EH (cell line): ENCODE data around the gene LRRIQ4.
A peak's percentile ranks its signal among the peaks of the same experiment; 100 is the strongest.

Experiments
- DNase-seq: peaks from one replicate; pipeline ENCODE4 v3.0.0-alpha.2; 2015; ENCODE audit warnings: low read depth

The LRRIQ4 gene

GRCh38 chr3:169812332-169813235 lies at the start of gene LRRIQ4, which contains the start of gene LRRC34:
Gene LRRIQ4, plus strand, starts transcription at chr3:169812870. Its CDS starts 9,052 bp downstream, at chr3:169821922.
Gene LRRC34, minus strand, starts transcription at chr3:169812904. Its CDS starts 356 bp downstream, at chr3:169812548.
- DNase-seq: peak; percentile 81

DNA sequence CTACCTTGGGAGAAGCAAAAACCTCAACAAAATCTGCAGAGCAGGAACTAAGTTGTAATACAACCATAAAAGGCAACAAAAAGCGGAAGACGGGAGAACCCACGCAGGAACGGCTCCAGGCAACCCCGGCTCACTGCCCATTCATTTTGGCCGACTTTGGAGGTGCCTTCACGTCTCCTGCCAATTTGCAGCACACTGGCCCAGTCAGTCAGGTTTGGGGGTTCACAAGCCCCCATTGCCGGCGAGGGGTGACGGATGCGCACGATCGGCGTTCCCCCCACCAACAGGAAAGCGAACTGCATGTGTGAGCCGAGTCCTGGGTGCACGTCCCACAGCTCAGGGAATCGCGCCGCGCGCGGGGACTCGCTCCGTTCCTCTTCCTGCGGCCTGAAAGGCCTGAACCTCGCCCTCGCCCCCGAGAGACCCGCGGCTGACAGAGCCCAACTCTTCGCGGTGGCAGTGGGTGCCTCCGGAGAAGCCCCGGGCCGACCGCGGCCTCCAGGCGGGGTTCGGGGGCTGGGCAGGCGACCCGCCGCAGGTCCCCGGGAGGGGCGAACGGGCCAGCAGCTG lies 48.3 kb upstream of the LRRIQ4 start:
- DNase-seq: peak; percentile 64

GRCh38 chr3:169764882-169765612 lies 47.6 kb upstream of the LRRIQ4 start, which contains the start of gene TERC:
Gene TERC, minus strand, starts transcription at chr3:169765060.
- DNase-seq: peak; percentile 91

DNA sequence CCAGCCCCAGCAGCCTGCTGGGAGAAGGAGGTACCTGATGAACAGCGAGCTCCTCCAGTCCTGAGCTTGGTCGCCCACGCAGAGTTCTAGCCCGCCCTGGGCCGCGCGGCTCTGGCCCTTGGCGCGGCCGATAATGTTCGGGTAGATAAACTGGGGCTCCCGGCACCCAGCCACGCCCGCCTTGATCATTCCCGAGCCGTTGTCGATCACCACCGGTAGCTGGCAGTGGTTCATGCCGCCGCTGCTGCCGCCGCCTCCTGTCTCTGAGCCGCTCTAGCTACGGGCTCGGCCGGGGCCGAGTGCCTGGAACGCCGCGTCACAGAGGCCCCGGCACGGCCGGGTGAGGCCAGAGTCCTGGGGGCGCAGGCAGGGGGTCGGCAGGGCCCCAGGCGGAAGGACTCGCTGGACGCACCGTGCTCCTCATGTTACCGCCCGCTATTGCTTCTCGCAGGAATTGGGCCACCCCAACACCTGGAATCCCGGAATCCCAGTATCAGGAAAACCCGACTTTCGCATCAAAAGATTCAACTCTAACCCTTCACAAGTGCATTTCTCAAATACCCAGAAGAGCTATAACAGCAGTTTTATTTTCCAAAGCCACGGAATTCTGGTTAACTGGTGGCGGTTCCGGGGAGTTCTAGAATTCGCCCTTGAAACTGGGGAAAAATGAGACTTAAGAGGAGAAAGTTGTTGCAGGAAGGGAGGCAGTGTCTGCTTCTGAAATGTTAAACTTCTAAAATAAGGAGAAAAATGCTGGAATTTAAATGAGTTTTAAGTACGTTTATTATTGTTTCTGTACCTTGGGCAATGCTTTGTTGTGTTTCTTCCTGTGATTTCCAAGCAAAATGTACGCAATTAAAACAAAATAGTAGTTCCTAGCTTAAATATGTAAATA lies 43.1 kb upstream of the LRRIQ4 start, which contains the start of gene ACTRT3:
TSS of gene ACTRT3 (minus strand) at position 275 of the 895 bp plus-strand sequence. CDS start at position 234, 41 bp downstream.
- peak; percentile 68 for DNase-seq

GRCh38 chr3:169771497-169772304 lies 41.0 kb upstream of the LRRIQ4 start:
- DNase-seq: peak; percentile 80

DNA sequence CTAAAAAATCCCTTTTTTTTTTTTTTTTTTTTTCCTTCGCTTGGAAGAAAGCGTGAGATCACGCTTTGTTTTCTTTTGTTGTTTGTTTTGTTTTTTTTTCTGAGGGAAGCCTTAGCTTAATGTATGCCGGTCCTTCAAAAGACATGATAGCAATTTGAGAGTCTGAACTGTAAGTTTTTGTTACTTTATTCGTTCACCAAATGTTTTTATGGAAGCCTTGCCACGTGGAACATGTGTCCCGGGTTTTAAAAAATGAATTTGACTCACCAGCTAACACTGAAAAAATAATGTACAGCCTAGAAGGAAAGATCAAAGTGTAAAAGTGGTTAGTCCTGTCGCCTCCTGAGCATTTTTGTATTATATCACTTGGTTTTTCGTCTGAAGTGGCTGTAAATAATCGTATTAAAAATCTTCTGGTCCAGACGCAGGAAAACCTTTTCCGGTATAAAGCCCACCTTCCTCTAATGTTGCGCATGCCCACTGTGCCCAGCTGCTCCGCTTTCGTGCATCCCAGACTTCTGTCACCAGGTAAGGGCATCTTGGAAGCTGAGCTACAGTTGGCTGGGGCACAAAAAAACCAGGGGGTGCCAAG lies 40.3 kb upstream of the LRRIQ4 start:
- peak; percentile 86 for DNase-seq

DNA sequence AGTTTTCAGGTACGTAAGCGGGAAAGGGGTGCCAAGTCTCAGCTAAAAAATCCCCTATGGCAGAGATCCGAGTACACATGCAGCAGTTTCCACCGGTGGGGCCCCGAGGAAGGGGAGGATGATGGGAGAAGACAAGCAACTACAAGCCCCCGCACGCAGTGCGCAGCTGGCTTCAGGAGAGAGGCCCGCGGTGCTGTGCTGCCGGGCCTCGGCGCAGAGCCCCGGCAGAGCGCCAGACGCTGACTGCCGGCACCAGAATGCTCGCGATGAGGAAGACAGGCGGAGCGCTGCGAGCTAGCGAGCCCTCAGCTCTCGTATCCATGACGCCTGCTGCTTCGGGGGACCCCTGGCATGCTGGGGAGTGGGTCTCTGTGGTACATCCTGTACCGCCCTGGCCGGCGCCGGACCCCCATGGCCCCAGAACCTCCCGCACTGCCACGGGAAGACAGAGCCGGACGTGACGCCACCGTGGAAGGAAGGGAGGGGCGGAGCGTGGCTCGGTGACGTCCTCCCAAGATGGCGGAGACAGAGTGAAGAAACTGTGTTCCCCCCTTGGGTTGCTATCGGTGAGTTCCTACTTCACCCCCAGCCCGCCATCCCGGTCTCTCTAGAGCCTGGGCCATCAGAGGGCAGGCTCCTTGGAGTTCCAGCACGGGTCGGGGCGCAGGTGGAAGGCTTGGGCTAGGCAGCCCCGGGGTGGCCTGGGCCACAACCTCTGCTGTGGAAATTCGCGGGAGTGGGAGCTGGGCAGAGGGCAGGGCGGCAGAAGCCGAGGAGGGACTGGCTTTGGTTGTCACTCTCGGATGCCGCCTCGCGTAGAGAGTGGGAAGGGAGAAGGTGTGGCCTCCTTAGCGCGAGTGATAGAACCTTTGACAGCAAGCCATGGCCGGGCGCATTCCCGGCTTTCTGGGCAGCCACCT lies 39.5 kb upstream of the LRRIQ4 start, which contains the start of gene MYNN:
TSS of gene MYNN (plus strand) at position 500 of the 920 bp plus-strand sequence. CDS start 900 bp downstream, outside the sequence.
- DNase-seq: peak; percentile 90

DNA sequence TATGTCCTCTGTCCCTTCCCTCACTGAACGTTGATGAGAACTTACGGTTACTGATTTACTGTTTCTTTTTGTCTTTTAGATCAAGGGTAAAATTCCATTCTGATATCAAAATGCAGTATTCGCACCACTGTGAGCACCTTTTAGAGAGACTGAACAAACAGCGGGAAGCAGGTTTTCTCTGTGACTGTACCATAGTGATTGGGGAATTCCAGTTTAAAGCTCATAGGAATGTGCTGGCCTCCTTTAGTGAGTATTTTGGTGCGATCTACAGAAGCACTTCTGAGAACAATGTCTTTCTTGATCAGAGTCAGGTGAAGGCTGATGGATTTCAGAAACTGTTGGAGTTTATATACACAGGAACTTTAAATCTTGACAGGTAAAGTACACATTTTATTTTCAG lies 38.5 kb upstream of the LRRIQ4 start:
- DNase-seq: no peak

GRCh38 chr3:169777822-169778221 lies 34.8 kb upstream of the LRRIQ4 start:
- no peak for DNase-seq

GRCh38 chr3:169780742-169781141 lies 31.9 kb upstream of the LRRIQ4 start:
- DNase-seq: no peak

GRCh38 chr3:169781209-169781855 lies 31.3 kb upstream of the LRRIQ4 start:
- DNase-seq: no peak

DNA sequence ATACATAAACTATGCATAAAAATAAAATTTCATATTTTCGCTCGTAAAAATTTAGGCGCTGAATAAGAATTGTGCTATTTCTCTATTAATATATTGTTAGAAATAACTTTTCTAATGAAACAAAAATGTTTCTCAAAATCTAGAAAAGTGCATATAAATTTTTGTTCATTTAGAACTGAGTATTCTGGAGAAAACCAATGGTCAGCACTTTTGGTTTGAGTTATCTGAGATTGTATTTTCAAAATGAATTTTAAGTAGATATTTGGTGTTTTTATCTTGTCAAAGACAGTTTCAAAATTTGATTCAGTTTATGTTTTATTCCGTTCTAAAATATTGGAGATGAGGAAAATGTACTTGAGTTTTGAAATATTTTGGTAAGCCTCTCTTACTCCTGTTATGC lies 25.6 kb upstream of the LRRIQ4 start:
- no peak for DNase-seq

DNA sequence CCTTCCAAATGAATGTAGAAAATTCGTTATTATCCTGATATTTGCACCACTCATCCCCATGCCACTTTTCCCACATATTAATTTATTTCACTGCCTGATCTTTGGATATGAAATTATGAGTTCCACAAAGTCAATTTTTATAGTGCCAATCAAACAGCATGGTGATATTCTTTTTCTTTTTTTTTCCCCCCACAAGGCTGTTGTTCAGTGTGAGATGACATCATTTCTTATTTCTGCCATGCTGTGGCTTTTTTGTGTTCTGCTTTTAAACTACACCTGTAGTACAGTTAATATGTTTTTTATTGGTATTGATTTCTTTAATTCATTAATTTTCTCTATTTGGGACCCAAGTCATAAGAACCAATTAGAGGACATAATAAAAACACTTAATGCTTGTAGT lies 24.9 kb upstream of the LRRIQ4 start:
- no peak for DNase-seq

- DNase-seq: no peak
Measured at GRCh38 chr3:169790219-169790618, 22.5 kb upstream of the LRRIQ4 start.

- DNase-seq: no peak
Measured at GRCh38 chr3:169790687-169791429, 21.8 kb upstream of the LRRIQ4 start.

DNA sequence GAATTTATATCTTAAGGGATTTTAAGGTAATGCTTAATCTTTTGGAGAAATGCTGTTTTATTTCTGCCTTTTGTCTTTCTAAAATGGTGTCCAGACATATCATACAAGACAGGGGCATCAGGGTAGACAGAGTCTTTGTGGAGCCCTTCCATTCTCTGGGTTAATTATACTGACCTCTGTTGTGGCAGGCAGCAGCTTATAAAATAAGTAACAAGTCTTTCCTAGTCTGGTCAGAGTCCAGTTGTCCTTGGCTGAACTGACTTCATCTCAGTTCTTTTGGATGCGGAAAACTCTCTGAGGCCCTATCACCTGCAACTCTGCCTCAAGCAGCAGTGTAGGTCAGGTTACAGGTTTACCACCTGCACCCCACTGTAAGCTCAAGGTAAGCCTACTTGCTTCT lies 20.3 kb upstream of the LRRIQ4 start:
- no peak for DNase-seq

DNA sequence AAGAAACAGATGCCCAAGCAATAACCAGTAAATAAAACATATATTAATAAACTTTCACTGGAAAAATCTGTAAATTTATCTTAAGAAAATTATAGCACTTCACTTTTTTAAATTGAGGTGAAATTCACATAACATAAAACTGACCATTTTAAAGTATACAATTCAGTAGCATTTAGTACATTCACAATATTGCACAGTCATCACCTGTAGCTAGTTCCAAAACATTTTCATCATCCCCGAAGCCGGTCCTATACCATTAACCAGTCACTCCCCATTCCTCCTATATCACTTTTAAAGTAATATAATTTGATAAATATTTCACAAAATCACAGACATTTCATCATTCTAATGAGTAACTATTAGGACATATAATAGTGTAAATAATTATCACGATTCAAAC lies 8.0 kb upstream of the LRRIQ4 start:
- DNase-seq: no peak
